ENCODE data around the gene ACSM2A. TPM values are rescaled to one million over a fixed set of nuclear protein-coding genes. Genes with fewer than 3 reads are reported as not detected.
"Not testable (repeated sequence)": the region's sequence is repeated elsewhere in the genome, so short reads cannot be mapped to it uniquely, and the experiment has no call there.

Gene ACSM2A
- total and polyA plus RNA-seq, 2 of the 4 experiments (the other 2 are of a cell fraction): not detected

DNA sequence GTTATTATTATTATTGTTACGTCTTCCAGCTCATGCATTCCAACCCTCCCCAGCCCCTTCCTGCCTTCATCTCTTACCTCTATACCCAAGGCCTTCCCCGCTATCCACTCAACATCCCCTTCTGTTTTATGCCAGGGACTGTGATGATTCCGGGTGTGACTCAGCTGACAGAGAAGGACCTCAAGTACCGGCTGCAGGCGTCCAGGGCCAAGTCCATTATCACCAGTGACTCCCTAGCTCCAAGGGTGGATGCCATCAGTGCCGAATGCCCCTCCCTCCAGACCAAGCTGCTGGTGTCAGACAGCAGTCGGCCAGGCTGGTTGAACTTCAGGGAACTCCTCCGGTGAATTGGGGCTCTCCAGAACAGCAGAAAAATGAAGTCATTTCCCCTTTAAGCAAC, 32.2 kb upstream of the ACSM2A start:
- H2BK15ac ChIP-seq (ENCODE audit: low read depth, low read length); H2BK20ac ChIP-seq (ENCODE audit: low read depth, low read length); H2AK5ac ChIP-seq (ENCODE audit: low read depth, low read length); H2AK9ac ChIP-seq (replicated peaks; ENCODE audit: low read depth, low read length, poor library complexity); H3K9me1 ChIP-seq (ENCODE audit: insufficient read depth, low read length); H3K9me3 ChIP-seq (ENCODE audit: control insufficient read depth, insufficient read depth, low read length); H3K36me3 ChIP-seq (ENCODE audit: control insufficient read depth, insufficient read depth, low read length); DNase-seq; H4K91ac ChIP-seq (ENCODE audit: insufficient read depth, low read depth, low read length); H3K4me1 ChIP-seq (ENCODE audit: control insufficient read depth, insufficient read depth, low read length); BruUV-seq (replicated peaks); H4K20me1 ChIP-seq (ENCODE audit: insufficient read depth, low read length); POLR2A ChIA-PET (ENCODE audit: unreplicated experiment); ATAC-seq (ENCODE audit: low read depth); H3K14ac ChIP-seq (replicated peaks; ENCODE audit: low read depth, low read length); H3K23ac ChIP-seq (ENCODE audit: low read depth, low read length); H3K4me2 ChIP-seq (ENCODE audit: low read depth, low read length); H3K9ac ChIP-seq (ENCODE audit: low read depth, low read length); H3K27me3 ChIP-seq (ENCODE audit: control insufficient read depth, insufficient read depth, low read length); CTCF ChIA-PET; H2AFZ ChIP-seq (replicated peaks; ENCODE audit: low read length, poor library complexity); H4K8ac ChIP-seq (ENCODE audit: low read depth in 2 of 2, low read length in 2 of 2); H3K27ac ChIP-seq (ENCODE audit: insufficient read depth, low read length); intact Hi-C loops (cut with micrococcal nuclease); H3K4me3 ChIP-seq (ENCODE audit: insufficient read depth, low read depth, low read length); H3K18ac ChIP-seq (ENCODE audit: low read depth, low read length); in situ Hi-C loops (cut with MboI; ENCODE audit: low sequenced_read_pairs); H3K4ac ChIP-seq (ENCODE audit: low read depth, low read length); H3K79me1 ChIP-seq (ENCODE audit: low read depth in 1 of 2, low read length in 2 of 2); H4K5ac ChIP-seq (ENCODE audit: low read depth, low read length); H3K56ac ChIP-seq (ENCODE audit: extremely low read depth, insufficient read depth, low read length); dilution Hi-C loops (cut with HindIII; ENCODE audit: low sequenced_read_pairs, unreplicated experiment); H2BK120ac ChIP-seq (ENCODE audit: low read depth, low read length); H2BK5ac ChIP-seq (ENCODE audit: low read depth, low read length, poor library complexity, severe bottlenecking): not testable (repeated sequence)
- 44% methylated on average over 3 of the region's 8 CpGs; no CpG with 5 or more reads in 1 of the 2 experiments for WGBS, 2 experiments (ENCODE audit: extremely low coverage in 2 of 2, insufficient read length in 1 of 2)

- POLR2A ChIA-PET (ENCODE audit: unreplicated experiment); H3K18ac ChIP-seq (ENCODE audit: low read depth, low read length); dilution Hi-C loops (cut with HindIII; ENCODE audit: low sequenced_read_pairs, unreplicated experiment); H3K9me3 ChIP-seq (ENCODE audit: control insufficient read depth, insufficient read depth, low read length); H3K36me3 ChIP-seq (ENCODE audit: control insufficient read depth, insufficient read depth, low read length); H4K91ac ChIP-seq (ENCODE audit: insufficient read depth, low read depth, low read length); H3K4me3 ChIP-seq (ENCODE audit: insufficient read depth, low read depth, low read length); H2AFZ ChIP-seq (replicated peaks; ENCODE audit: low read length, poor library complexity); H4K5ac ChIP-seq (ENCODE audit: low read depth, low read length); H3K56ac ChIP-seq (ENCODE audit: extremely low read depth, insufficient read depth, low read length); H2BK5ac ChIP-seq (ENCODE audit: low read depth, low read length, poor library complexity, severe bottlenecking); H3K23ac ChIP-seq (ENCODE audit: low read depth, low read length); H2AK9ac ChIP-seq (replicated peaks; ENCODE audit: low read depth, low read length, poor library complexity); H2BK15ac ChIP-seq (ENCODE audit: low read depth, low read length); DNase-seq; H3K4ac ChIP-seq (ENCODE audit: low read depth, low read length); ATAC-seq (ENCODE audit: low read depth); H3K4me1 ChIP-seq (ENCODE audit: control insufficient read depth, insufficient read depth, low read length); CTCF ChIA-PET; intact Hi-C loops (cut with micrococcal nuclease); H3K9me1 ChIP-seq (ENCODE audit: insufficient read depth, low read length); H3K9ac ChIP-seq (ENCODE audit: low read depth, low read length); H2BK120ac ChIP-seq (ENCODE audit: low read depth, low read length); H2AK5ac ChIP-seq (ENCODE audit: low read depth, low read length); H3K4me2 ChIP-seq (ENCODE audit: low read depth, low read length); H3K14ac ChIP-seq (replicated peaks; ENCODE audit: low read depth, low read length); H4K20me1 ChIP-seq (ENCODE audit: insufficient read depth, low read length); H3K27me3 ChIP-seq (ENCODE audit: control insufficient read depth, insufficient read depth, low read length); H4K8ac ChIP-seq (ENCODE audit: low read depth in 2 of 2, low read length in 2 of 2); H2BK20ac ChIP-seq (ENCODE audit: low read depth, low read length); BruUV-seq (replicated peaks); H3K27ac ChIP-seq (ENCODE audit: insufficient read depth, low read length); H3K79me1 ChIP-seq (ENCODE audit: low read depth in 1 of 2, low read length in 2 of 2); in situ Hi-C loops (cut with MboI; ENCODE audit: low sequenced_read_pairs): not testable (repeated sequence)
- WGBS, 2 experiments (ENCODE audit: extremely low coverage in 2 of 2, insufficient read length in 1 of 2): no CpG with 5 or more reads among the region's 2 CpGs
Observed at GRCh38 chr16:20421748-20422147, 29.6 kb upstream of the ACSM2A start.
